ENCODE results near the gene ZNF33B.

GRCh38 chr10:42623929-42624328 is 14.4 kb downstream of the ZNF33B start:
- no peak for TF ChIP-seq CEBPB (IDR thresholded peaks at IDR 0.05)
- TF ChIP-seq TCF12 (IDR thresholded peaks at IDR 0.05; ENCODE audit: low read depth), result no peak
- TF ChIP-seq TEAD4 (IDR thresholded peaks at IDR 0.05), result no peak
- TF ChIP-seq REST (IDR thresholded peaks at IDR 0.05; ENCODE audit: low read depth), result no peak
- TF ChIP-seq CREB1 (IDR thresholded peaks at IDR 0.05; ENCODE audit: low read depth), result no peak
- no peak for TF ChIP-seq MAX (IDR thresholded peaks at IDR 0.05)
- no peak for TF ChIP-seq YY1 (IDR thresholded peaks at IDR 0.05; ENCODE audit: low read depth)
- no peak for TF ChIP-seq NFIC (IDR thresholded peaks at IDR 0.05)
- TF ChIP-seq FOXM1 (IDR thresholded peaks at IDR 0.05; ENCODE audit: borderline replicate concordance, low read depth), result no peak
- TF ChIP-seq EP300 (IDR thresholded peaks at IDR 0.05; ENCODE audit: borderline replicate concordance), result no peak
- no peak for TF ChIP-seq RAD21 (IDR thresholded peaks at IDR 0.05; ENCODE audit: low read depth)
- TF ChIP-seq TAF1 (IDR thresholded peaks at IDR 0.05; ENCODE audit: low read depth), result no peak
- TF ChIP-seq ZBTB7A (IDR thresholded peaks at IDR 0.05; ENCODE audit: low read depth), result no peak
- no peak for TF ChIP-seq EGR1 (IDR thresholded peaks at IDR 0.05)
